IMR-90 (cell line): ENCODE results near the gene RIPOR2.

Experiments used
- CTCF ChIP-seq: conservative IDR thresholded peaks from 2 replicates; pipeline ENCODE4 v1.5.1; 2012; ENCODE audit warnings: mild to moderate bottlenecking, low read depth, low read length, improper control_type of control experiment
- ELK1 ChIP-seq: fragments of 150-350 bp; IDR thresholded peaks from 2 replicates; pipeline ENCODE4 v1.6.1; 2016; ENCODE audit warnings: low read depth, mild to moderate bottlenecking, low read length, moderate library complexity, borderline replicate concordance
- MAFK ChIP-seq: IDR thresholded peaks from 2 replicates; pipeline ENCODE4 v1.6.1; 2012; ENCODE audit warnings: low read depth, low read length, improper control_type of control experiment
- POLR2A ChIP-seq: IDR thresholded peaks from 2 replicates; pipeline ENCODE4 v1.6.1; 2012; ENCODE audit warnings: mild to moderate bottlenecking, low read depth, low read length
- SMC3 ChIP-seq: fragments of 150-350 bp; IDR thresholded peaks from 2 replicates; pipeline ENCODE4 v1.6.1; 2016; ENCODE audit warnings: low read depth, mild to moderate bottlenecking, antibody characterized with exemption, low read length, moderate library complexity

GRCh38 chr6:24883618-24884017 lies 52.1 kb downstream of the RIPOR2 start:
- TF ChIP-seq CTCF (no peak), POLR2A (no peak), SMC3 (no peak), MAFK (no peak), ELK1 (no peak)
